ENCODE measurements around the gene C12orf42. TPM values are rescaled to one million over a fixed set of nuclear protein-coding genes. Genes with fewer than 3 reads are reported as not detected.

C12orf42 gene
- total and polyA plus RNA-seq, 2 donors from 2014 or later, result 0.94 TPM; not detected in 1

DNA sequence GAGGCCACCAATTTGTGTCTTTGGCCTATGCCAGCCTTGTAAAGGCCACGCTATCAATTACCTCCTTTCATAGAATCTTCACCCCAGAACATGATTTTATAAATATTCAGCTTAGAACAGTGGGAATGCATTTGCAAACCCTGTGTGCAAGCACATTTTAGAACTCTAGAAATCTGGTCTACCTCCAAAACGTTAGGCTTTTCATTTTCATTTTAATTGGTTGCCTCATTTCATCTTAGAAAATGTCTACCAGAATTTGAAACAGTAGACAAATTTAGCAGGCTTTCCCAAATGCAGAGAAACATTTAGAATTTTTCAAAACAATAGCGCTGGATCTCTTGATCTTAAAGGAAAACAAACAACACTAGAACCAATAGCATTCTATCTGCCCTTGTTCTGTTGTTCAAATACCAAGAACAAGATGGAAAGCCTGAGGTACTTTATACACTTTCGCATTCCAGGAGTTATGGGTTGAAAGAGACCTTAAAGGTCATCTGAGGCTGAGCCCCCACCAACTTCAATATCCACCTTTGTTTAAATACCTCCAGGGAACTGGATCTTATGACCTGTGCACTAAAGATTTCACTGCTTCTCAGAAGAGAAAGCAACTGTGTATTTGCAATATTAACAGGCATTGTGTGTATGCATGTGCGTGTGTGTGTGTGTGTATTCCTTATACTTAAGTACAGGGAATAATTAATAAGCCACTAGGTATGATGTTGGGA, 185.1 kb downstream of the C12orf42 start:
- FAIRE-seq (no peak), DNase-seq (no peak)
- no peaks in the 10 kb centered on the region for H3K36me3 ChIP-seq (ENCODE audit: control insufficient read depth in 2 of 3, insufficient read depth in 3 of 3, low read length in 3 of 3)
- no peaks in the 10 kb centered on the region for H3K4me1 ChIP-seq (ENCODE audit: control insufficient read depth in 2 of 3, insufficient read depth in 2 of 3, low read depth in 1 of 3, low read length in 3 of 3)
- no peaks in the 10 kb centered on the region for H3K9me3 ChIP-seq (ENCODE audit: control insufficient read depth in 2 of 3, insufficient read depth in 1 of 3, low read length in 3 of 3)
- TF ChIP-seq, protein P1, sequence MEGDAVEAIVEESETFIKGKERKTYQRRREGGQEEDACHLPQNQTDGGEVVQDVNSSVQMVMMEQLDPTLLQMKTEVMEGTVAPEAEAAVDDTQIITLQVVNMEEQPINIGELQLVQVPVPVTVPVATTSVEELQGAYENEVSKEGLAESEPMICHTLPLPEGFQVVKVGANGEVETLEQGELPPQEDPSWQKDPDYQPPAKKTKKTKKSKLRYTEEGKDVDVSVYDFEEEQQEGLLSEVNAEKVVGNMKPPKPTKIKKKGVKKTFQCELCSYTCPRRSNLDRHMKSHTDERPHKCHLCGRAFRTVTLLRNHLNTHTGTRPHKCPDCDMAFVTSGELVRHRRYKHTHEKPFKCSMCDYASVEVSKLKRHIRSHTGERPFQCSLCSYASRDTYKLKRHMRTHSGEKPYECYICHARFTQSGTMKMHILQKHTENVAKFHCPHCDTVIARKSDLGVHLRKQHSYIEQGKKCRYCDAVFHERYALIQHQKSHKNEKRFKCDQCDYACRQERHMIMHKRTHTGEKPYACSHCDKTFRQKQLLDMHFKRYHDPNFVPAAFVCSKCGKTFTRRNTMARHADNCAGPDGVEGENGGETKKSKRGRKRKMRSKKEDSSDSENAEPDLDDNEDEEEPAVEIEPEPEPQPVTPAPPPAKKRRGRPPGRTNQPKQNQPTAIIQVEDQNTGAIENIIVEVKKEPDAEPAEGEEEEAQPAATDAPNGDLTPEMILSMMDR (IDR thresholded peaks at IDR 0.05; ENCODE audit: borderline replicate concordance, extremely low read depth, insufficient read depth), result no peak
- no peak overlapping the region for H3K9ac ChIP-seq (ENCODE audit: low read length in 3 of 3)
- H3K27ac ChIP-seq (ENCODE audit: low read depth in 2 of 2, low read length in 2 of 2), result no peak overlapping the region
- intact Hi-C loops (cut with DNase I), result no loop called here
- H3K27me3 ChIP-seq (ENCODE audit: control insufficient read depth, insufficient read depth, low read length), result no peaks in the 10 kb centered on the region
- H3K4me3 ChIP-seq (ENCODE audit: low read length in 3 of 3), result no peak overlapping the region

DNA sequence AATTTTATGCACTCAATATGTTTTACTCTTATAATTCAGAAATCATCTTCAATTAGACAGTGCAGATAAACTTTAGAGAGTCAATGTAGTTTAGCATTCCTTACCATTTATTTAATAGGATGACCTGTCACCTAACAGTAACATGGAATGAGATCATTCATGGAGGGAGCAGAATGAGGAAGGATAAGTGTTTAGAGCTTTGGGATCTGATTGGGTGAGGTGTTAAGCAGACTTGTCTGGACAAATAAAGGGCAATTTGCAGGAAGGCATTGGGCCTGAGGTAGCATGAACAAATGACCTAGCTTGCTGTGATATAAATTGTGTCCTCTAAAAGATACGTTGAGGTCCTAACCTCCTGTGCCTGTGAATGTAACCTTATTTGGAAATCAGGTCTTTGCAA, 187.4 kb downstream of the C12orf42 start:
- no peaks in the 10 kb centered on the region for H3K9me3 ChIP-seq (ENCODE audit: control insufficient read depth in 2 of 3, insufficient read depth in 1 of 3, low read length in 3 of 3)
- intact Hi-C loops (cut with DNase I), result no loop called here
- no peaks in the 10 kb centered on the region for H3K4me1 ChIP-seq (ENCODE audit: control insufficient read depth in 2 of 3, insufficient read depth in 2 of 3, low read depth in 1 of 3, low read length in 3 of 3)
- no peak for DNase-seq
- no peaks in the 10 kb centered on the region for H3K27me3 ChIP-seq (ENCODE audit: control insufficient read depth, insufficient read depth, low read length)
- TF ChIP-seq, protein P1 (IDR thresholded peaks at IDR 0.05; ENCODE audit: borderline replicate concordance, extremely low read depth, insufficient read depth), result no peak
- H3K9ac ChIP-seq (ENCODE audit: low read length in 3 of 3), result no peak overlapping the region
- no peak overlapping the region for H3K4me3 ChIP-seq (ENCODE audit: low read length in 3 of 3)
- no peak overlapping the region for H3K27ac ChIP-seq (ENCODE audit: low read depth in 2 of 2, low read length in 2 of 2)
- no peak for FAIRE-seq
- no peaks in the 10 kb centered on the region for H3K36me3 ChIP-seq (ENCODE audit: control insufficient read depth in 2 of 3, insufficient read depth in 3 of 3, low read length in 3 of 3)

DNA sequence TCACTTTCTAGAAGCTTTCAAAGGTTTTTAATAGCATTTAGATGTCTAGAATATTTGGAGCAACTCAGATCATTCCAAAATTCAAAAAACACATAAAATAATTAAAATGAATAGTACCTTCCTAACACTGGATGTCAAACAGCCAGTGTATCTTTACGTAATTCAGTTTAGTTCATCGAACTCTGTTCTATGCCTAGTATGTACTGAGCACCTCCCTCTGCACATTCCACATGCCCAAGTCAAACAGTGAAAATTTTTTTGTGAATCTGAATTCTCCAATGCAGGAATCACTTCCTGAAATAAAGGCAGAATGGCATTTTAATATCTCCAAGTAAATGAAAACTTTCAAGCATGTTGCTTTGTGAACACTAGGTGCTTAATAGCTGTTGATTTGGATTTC, 192.3 kb downstream of the C12orf42 start:
- peaks cover 3% of the 10 kb centered on the region for H3K27me3 ChIP-seq (ENCODE audit: control insufficient read depth, insufficient read depth, low read length)
- no peak overlapping the region for H3K27ac ChIP-seq (ENCODE audit: low read depth in 2 of 2, low read length in 2 of 2)
- no peak for FAIRE-seq
- DNase-seq, result no peak
- no peaks in the 10 kb centered on the region for H3K36me3 ChIP-seq (ENCODE audit: control insufficient read depth in 2 of 3, insufficient read depth in 3 of 3, low read length in 3 of 3)
- TF ChIP-seq, protein P1 (IDR thresholded peaks at IDR 0.05; ENCODE audit: borderline replicate concordance, extremely low read depth, insufficient read depth), result no peak
- intact Hi-C loops (cut with DNase I), result no loop called here
- no peaks in the 10 kb centered on the region for H3K4me1 ChIP-seq (ENCODE audit: control insufficient read depth in 2 of 3, insufficient read depth in 2 of 3, low read depth in 1 of 3, low read length in 3 of 3)
- no peak overlapping the region for H3K4me3 ChIP-seq (ENCODE audit: low read length in 3 of 3)
- H3K9me3 ChIP-seq (ENCODE audit: control insufficient read depth in 2 of 3, insufficient read depth in 1 of 3, low read length in 3 of 3), result no peaks in the 10 kb centered on the region
- H3K9ac ChIP-seq (ENCODE audit: low read length in 3 of 3), result no peak overlapping the region

Measured in kidney (tissue), 14 donors.